HepG2 (cell line): ENCODE data around the gene TMEM132D. TPM values are rescaled to one million over a fixed set of nuclear protein-coding genes. Genes with fewer than 3 reads are reported as not detected.

Source experiments
- ATAC-seq: fragments of 200-7000 bp; cut with Tn5 transposase; 3 replicates; pipeline ENCODE4 v1.9.1; 2020; ENCODE audit warnings: mild to moderate bottlenecking, moderate library complexity
- BruUV-seq: library from RNA; stranded (reverse); fragments of 400-500 nt; replicated peaks from 2 replicates; lab custom pipeline; 2021; lab: Mats Ljungman, UMichigan
- CTCF ChIA-PET: fragments of 300-600 bp; formaldehyde crosslinking; extraction: SDS; loops from one replicate; lab custom pipeline; 2021; ENCODE audit warnings: low total read pairs, inconsistent platforms, low intra/inter-chr PET ratio; lab: Yijun Ruan, JAX
- POLR2A ChIA-PET: fragments of 350-600 bp; sonication (Branson Sonifier 250); formaldehyde crosslinking; loops from one replicate; lab custom pipeline; 2020; ENCODE audit warnings: antibody characterized with exemption, inconsistent platforms; lab: Yijun Ruan, JAX
- DNase-seq: peaks from one replicate; pipeline ENCODE4 v3.0.0-alpha.2; 2015; ENCODE audit warnings: low spot score
- FAIRE-seq: peaks from 3 replicates; lab custom pipeline; 2011; peaks lifted over from hg19 to GRCh38; lab: Jason Lieb, UNC
- H2AFZ ChIP-seq: one replicate; pipeline ENCODE4 v1.6.1; 2011; ENCODE audit warnings: low read length, inconsistent platforms
- H3K27ac ChIP-seq: fragments of 300-600 bp; 3 replicates; pipeline ENCODE4 v1.8.0; 2011; ENCODE audit warnings: mixed run types, mild to moderate bottlenecking, mixed read lengths, low read length, inconsistent platforms; ENCODE audit not compliant: insufficient read depth; ENCODE audit errors: extremely low read length
- H3K27me3 ChIP-seq, 2 experiments: fragments of 200-600 bp in 1 of 2; 2 replicates in 1 of 2; 3 replicates in 1 of 2; pipeline versions ENCODE4 v1.6.0 to v1.8.0; 2011; ENCODE audit warnings: low read length in 2 of 2, mild to moderate bottlenecking in 2 of 2, moderate library complexity in 2 of 2, inconsistent platforms in 1 of 2; ENCODE audit not compliant: insufficient read depth in 2 of 2, control insufficient read depth in 1 of 2
- H3K36me3 ChIP-seq, 2 experiments: fragments of 200-600 bp in 1 of 2; replicated peaks in 1 of 2; 2 replicates in 1 of 2; 3 replicates in 1 of 2; pipeline versions ENCODE4 v1.5.1 to v1.8.0; 2011; ENCODE audit warnings: low read length in 2 of 2, inconsistent platforms in 1 of 2; ENCODE audit not compliant: insufficient read depth in 2 of 2, control insufficient read depth in 1 of 2
- H3K4me1 ChIP-seq: 2 replicates; pipeline ENCODE4 v1.5.1; 2012; ENCODE audit warnings: low read length, inconsistent platforms; ENCODE audit not compliant: insufficient read depth
- H3K4me2 ChIP-seq: 2 replicates; pipeline ENCODE4 v1.6.0; 2011; ENCODE audit warnings: low read depth, low read length, inconsistent platforms
- H3K4me3 ChIP-seq, 3 experiments: fragments of 200-600 bp in 1 of 3; sonication (generic), shearing (Covaris generic) in 1 of 3; replicated peaks in 1 of 3; 2 replicates each; pipeline ENCODE4 v1.5.1; 2011 to 2016; ENCODE audit warnings: low read length in 3 of 3, inconsistent platforms in 2 of 3, low read depth in 2 of 3, mild to moderate bottlenecking in 2 of 3, control low read depth in 1 of 3, mixed read lengths in 1 of 3; ENCODE audit not compliant: insufficient read depth in 1 of 3
- H3K79me2 ChIP-seq: one replicate; pipeline ENCODE4 v1.6.1; 2011; ENCODE audit warnings: low read length, inconsistent platforms; ENCODE audit not compliant: insufficient read depth
- H3K9ac ChIP-seq: 2 replicates; pipeline ENCODE4 v1.6.0; 2011; ENCODE audit warnings: mild to moderate bottlenecking, low read depth, low read length, inconsistent platforms; ENCODE audit not compliant: insufficient read depth
- H3K9me3 ChIP-seq: 2 replicates; pipeline ENCODE4 v1.5.1; 2012; ENCODE audit warnings: mild to moderate bottlenecking, low read length
- H4K20me1 ChIP-seq: 2 replicates; pipeline ENCODE4 v1.6.0; 2011; ENCODE audit warnings: inconsistent platforms, mild to moderate bottlenecking, low read length, moderate library complexity; ENCODE audit not compliant: insufficient read depth
- HMGXB3 ChIP-seq: sonication (generic); formaldehyde crosslinking; IDR thresholded peaks from 2 replicates; pipeline ENCODE4 v1.4.0; 2020; ENCODE audit warnings: missing genetic modification reagents, borderline replicate concordance
- HNRNPL ChIP-seq: fragments of 200-400 bp; formaldehyde crosslinking; IDR thresholded peaks from 2 replicates; pipeline ENCODE4 v1.6.1; 2017; ENCODE audit warnings: mild to moderate bottlenecking, low read depth, low read length
- MTA3 ChIP-seq: sonication (generic); formaldehyde crosslinking; IDR thresholded peaks from 2 replicates; pipeline ENCODE4 v1.4.0; 2020; ENCODE audit warnings: missing genetic modification reagents
- TFDP2 ChIP-seq: sonication (generic); formaldehyde crosslinking; IDR thresholded peaks from 2 replicates; pipeline ENCODE4 v1.4.0; 2020; ENCODE audit warnings: missing genetic modification reagents
- TOE1 ChIP-seq: sonication (generic); formaldehyde crosslinking; IDR thresholded peaks from 2 replicates; pipeline ENCODE4 v1.4.0; 2020; ENCODE audit warnings: mild to moderate bottlenecking, missing genetic modification reagents
- ZNF777 ChIP-seq: sonication (generic); formaldehyde crosslinking; IDR thresholded peaks from 2 replicates; pipeline ENCODE4 v1.4.0; 2020; ENCODE audit warnings: missing genetic modification reagents
- WGBS: methylation state at CpG from one replicate; pipeline ENCODE4 v1.1.6; 2017; ENCODE audit warnings: low lambda C conversion rate; 5-methylcytosine and 5-hydroxymethylcytosine counted together
- in situ Hi-C: cut with HindIII; loops from 2 replicates; pipeline ENCODE4 v1.10.0; 2017; ENCODE audit warnings: low pct_unique_long_range_greater_than_20kb; ENCODE audit not compliant: extremely low pct_ligation_motif_present
- intact Hi-C: fragments of 100-400 bp; cut with micrococcal nuclease; formaldehyde crosslinking; loops from one replicate; pipeline ENCODE4 v1.10.0; 2022; ENCODE audit not compliant: unreplicated experiment
- polyA plus RNA-seq, 8 experiments: library from polyadenylated mRNA; depleted of rRNA in 3 of 8; stranded (reverse) in 7 of 8; unstranded in 1 of 8; fragments of >200 nt; fragmentation: Illumina TruSeq in 4 of 8; extraction: Trizol in 4 of 8; gene quantifications; 2 replicates each; pipeline versions ENCODE4 v1.2.1 to v1.2.3, GENCODE V29; 2011 to 2016; ENCODE audit warnings: low read depth in 4 of 8, missing spikeins in 1 of 8, mixed read lengths in 1 of 8; ENCODE audit not compliant: insufficient read depth in 1 of 8
- total RNA-seq, 5 experiments: library from RNA; depleted of rRNA; stranded (reverse); fragments of >200 nt; fragmentation: Illumina TruSeq; extraction: Trizol; gene quantifications; 2 replicates each; pipeline ENCODE4 v1.2.3, GENCODE V29; 2016; ENCODE audit warnings: low read depth in 1 of 5

The TMEM132D gene
- total and polyA plus RNA-seq, 2 of the 13 experiments (the other 11 are each of a cell fraction or from before 2014, with no cell fraction given): not detected

GRCh38 chr12:129651951-129652350, 251.9 kb downstream of the TMEM132D start:
- intact Hi-C loops (no loop called here), in situ Hi-C loops (no loop called here)
- no TSS peak for BruUV-seq
- no peaks in the 10 kb centered on the region for H3K79me2 ChIP-seq
- H3K9ac ChIP-seq: no peak overlapping the region
- FAIRE-seq: no peak
- H3K27ac ChIP-seq: no peak overlapping the region
- TF ChIP-seq HNRNPL: no peak
- no peak for TF ChIP-seq MTA3 (CRISPR knock-in tag)
- no peak for TF ChIP-seq TOE1 (CRISPR knock-in tag)
- TF ChIP-seq ZNF777 (CRISPR knock-in tag): no peak
- TF ChIP-seq TFDP2: no peak
- TF ChIP-seq HMGXB3 (CRISPR knock-in tag): no peak
- 0% methylated on average over 6 of the region's 6 CpGs for WGBS
- no peaks in the 10 kb centered on the region; the same call in none of the 2 replicates for H3K9me3 ChIP-seq
- H3K4me3 ChIP-seq: no peak overlapping the region
- no peak overlapping the region for H3K4me2 ChIP-seq
- ChIA-PET CTCF (no interaction called here), POLR2A (no interaction called here)
- H3K4me1 ChIP-seq: no peaks in the 10 kb centered on the region
- ATAC-seq: no peak
- no peak overlapping the region for H2AFZ ChIP-seq
- no peaks in the 10 kb centered on the region for H3K27me3 ChIP-seq
- no peak for DNase-seq
- H3K36me3 ChIP-seq: no peaks in the 10 kb centered on the region
- no peaks in the 10 kb centered on the region for H4K20me1 ChIP-seq
